ENCODE results near the gene NDFIP1.

DNA sequence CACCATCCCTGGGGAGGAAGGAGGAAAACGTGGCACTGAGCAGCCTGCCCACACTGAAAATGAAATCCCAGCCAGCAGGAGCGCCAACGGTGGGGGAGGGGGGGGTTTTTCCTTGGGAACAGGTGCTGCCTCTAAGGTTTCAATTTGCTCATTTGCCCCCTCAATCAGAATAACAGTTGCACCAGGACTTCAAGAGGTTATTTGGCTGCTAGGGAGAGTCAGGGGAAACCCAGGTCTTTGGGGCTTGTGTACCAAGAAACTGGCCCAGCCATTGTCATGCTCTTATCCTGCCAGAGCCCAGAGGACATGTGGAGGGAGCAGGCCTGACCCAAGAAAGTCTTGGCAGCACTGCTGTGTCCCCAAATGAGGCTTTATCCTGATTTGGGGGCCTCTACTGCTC, 66.5 kb downstream of the NDFIP1 start:
- TF ChIP-seq, protein P1, sequence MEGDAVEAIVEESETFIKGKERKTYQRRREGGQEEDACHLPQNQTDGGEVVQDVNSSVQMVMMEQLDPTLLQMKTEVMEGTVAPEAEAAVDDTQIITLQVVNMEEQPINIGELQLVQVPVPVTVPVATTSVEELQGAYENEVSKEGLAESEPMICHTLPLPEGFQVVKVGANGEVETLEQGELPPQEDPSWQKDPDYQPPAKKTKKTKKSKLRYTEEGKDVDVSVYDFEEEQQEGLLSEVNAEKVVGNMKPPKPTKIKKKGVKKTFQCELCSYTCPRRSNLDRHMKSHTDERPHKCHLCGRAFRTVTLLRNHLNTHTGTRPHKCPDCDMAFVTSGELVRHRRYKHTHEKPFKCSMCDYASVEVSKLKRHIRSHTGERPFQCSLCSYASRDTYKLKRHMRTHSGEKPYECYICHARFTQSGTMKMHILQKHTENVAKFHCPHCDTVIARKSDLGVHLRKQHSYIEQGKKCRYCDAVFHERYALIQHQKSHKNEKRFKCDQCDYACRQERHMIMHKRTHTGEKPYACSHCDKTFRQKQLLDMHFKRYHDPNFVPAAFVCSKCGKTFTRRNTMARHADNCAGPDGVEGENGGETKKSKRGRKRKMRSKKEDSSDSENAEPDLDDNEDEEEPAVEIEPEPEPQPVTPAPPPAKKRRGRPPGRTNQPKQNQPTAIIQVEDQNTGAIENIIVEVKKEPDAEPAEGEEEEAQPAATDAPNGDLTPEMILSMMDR (IDR thresholded peaks at IDR 0.05): no peak
- no peak for TF ChIP-seq POLR2A (IDR thresholded peaks at IDR 0.05)

All from transverse colon (tissue), 3 donors.